WTC11 (cell line): ENCODE results near the gene TMC5. TPM values are rescaled to one million over a fixed set of nuclear protein-coding genes. Genes with fewer than 3 reads are reported as not detected.

Experiments
- ATAC-seq: fragments of 200-7000 bp; cut with Tn5 transposase; 2 replicates; pipeline ENCODE4 v1.10.0; 2021; ENCODE audit warnings: mild to moderate bottlenecking, moderate library complexity
- CTCF ChIA-PET: fragments of 300-600 bp; sonication (Branson Sonifier 250); formaldehyde crosslinking; loops from one replicate; lab custom pipeline; 2021; ENCODE audit warnings: antibody characterized with exemption; lab: Charles Lee
- POLR2A ChIA-PET: fragments of 350-600 bp; sonication (Branson Sonifier 250); formaldehyde crosslinking; loops from one replicate; lab custom pipeline; 2021; ENCODE audit warnings: antibody characterized with exemption; lab: Charles Lee
- DNase-seq: peaks from one replicate; pipeline ENCODE4 v3.0.0; 2021; ENCODE audit warnings: low spot score
- H3K27ac Mint-ChIP-seq: 2 replicates; pipeline ENCODE4 v1.8.0; 2021; ENCODE audit warnings: mixed read lengths
- H3K27me3 Mint-ChIP-seq: 2 replicates; pipeline ENCODE4 v1.8.0; 2021; ENCODE audit warnings: low read depth, mild to moderate bottlenecking, moderate library complexity, mixed read lengths
- H3K36me3 Mint-ChIP-seq: 2 replicates; pipeline ENCODE4 v1.8.0; 2021; ENCODE audit warnings: mixed read lengths
- H3K4me1 Mint-ChIP-seq: 2 replicates; pipeline ENCODE4 v1.8.0; 2022; ENCODE audit warnings: mixed read lengths
- H3K4me3 Mint-ChIP-seq: 2 replicates; pipeline ENCODE4 v1.8.0; 2021; ENCODE audit warnings: mild to moderate bottlenecking, moderate library complexity, mixed read lengths
- H3K9me3 Mint-ChIP-seq: 2 replicates; pipeline ENCODE4 v1.8.0; 2021; ENCODE audit warnings: mixed read lengths
- ATF2 ChIP-seq: sonication (generic); formaldehyde crosslinking; IDR thresholded peaks from 2 replicates; pipeline ENCODE4 v1.8.1; 2022; ENCODE audit warnings: low read depth, missing genetic modification reagents, borderline replicate concordance
- ELF4 ChIP-seq: sonication (generic); formaldehyde crosslinking; IDR thresholded peaks from 2 replicates; pipeline ENCODE4 v1.8.1; 2022; ENCODE audit warnings: low read depth, mild to moderate bottlenecking, moderate library complexity, missing genetic modification reagents
- EMX1 ChIP-seq: fragments of 250-450 bp; sonication (Bioruptor Pico); IDR thresholded peaks from 2 replicates; pipeline ENCODE4 v1.8.0; 2021; ENCODE audit warnings: mild to moderate bottlenecking
- FOXP1 ChIP-seq: sonication (generic); formaldehyde crosslinking; IDR thresholded peaks from 2 replicates; pipeline ENCODE4 v1.8.0; 2022; ENCODE audit warnings: missing genetic modification reagents, mild to moderate bottlenecking, moderate library complexity, borderline replicate concordance
- HMGXB4 ChIP-seq: sonication (generic); formaldehyde crosslinking; IDR thresholded peaks from 2 replicates; pipeline ENCODE4 v1.8.1; 2023; ENCODE audit warnings: mild to moderate bottlenecking, moderate library complexity, missing genetic modification reagents
- MLX ChIP-seq: sonication (generic); formaldehyde crosslinking; IDR thresholded peaks from 2 replicates; pipeline ENCODE4 v1.8.1; 2023; ENCODE audit warnings: mild to moderate bottlenecking, missing genetic modification reagents, moderate library complexity
- MXD4 ChIP-seq: fragments of 250-450 bp; sonication (Bioruptor Pico); IDR thresholded peaks from 2 replicates; pipeline ENCODE4 v1.8.0; 2021; ENCODE audit warnings: mild to moderate bottlenecking, moderate library complexity, borderline replicate concordance
- NFE2L1 ChIP-seq: sonication (generic); formaldehyde crosslinking; IDR thresholded peaks from 2 replicates; pipeline ENCODE4 v1.8.1; 2023; ENCODE audit warnings: missing genetic modification reagents
- USF2 ChIP-seq: sonication (generic); formaldehyde crosslinking; IDR thresholded peaks from 2 replicates; pipeline ENCODE4 v1.8.1; 2023; ENCODE audit warnings: mild to moderate bottlenecking, missing genetic modification reagents, moderate library complexity
- ZSCAN18 ChIP-seq: fragments of 250-450 bp; sonication (Bioruptor Pico); IDR thresholded peaks from 2 replicates; pipeline ENCODE4 v2.1.2; 2022; ENCODE audit warnings: mild to moderate bottlenecking, moderate library complexity
- total RNA-seq: library from RNA; stranded (reverse); gene quantifications from 3 replicates; pipeline ENCODE4 v1.2.3, GENCODE V29; 2021

Gene TMC5
- total RNA-seq, 1 experiment from 2014 or later = 3.1 TPM

- TF ChIP-seq USF2 (CRISPR knock-in tag) = 0 out of 2 replicates have a peak, but pooled peaks have one; percentile 19
- TF ChIP-seq, all 79 proteins: peak for 13
Observed at GRCh38 chr16:19410435-19411171, 7.1 kb upstream of the TMC5 start (continued).

GRCh38 chr16:19411298-19411697 is 6.4 kb upstream of the TMC5 start:
- peak overlapping the region; percentile 77 for H3K4me3 Mint-ChIP-seq
- CTCF ChIA-PET = interaction anchor here (0.5 to 2.4 kb wide), 8 partner anchors 11 to 727 kb away, joined by 3 to 10 read pairs (median 4); partner anchors contain the start of genes TMC7 and VPS35L
- peaks cover 15% of the 10 kb centered on the region for H3K9me3 Mint-ChIP-seq

More at GRCh38 chr16:19411298-19411697, 6.4 kb upstream of the TMC5 start:
- H3K27ac Mint-ChIP-seq = no peak overlapping the region; the same call in 1 of the 2 replicates
- POLR2A ChIA-PET = no interaction called here
- peaks cover 33% of the 10 kb centered on the region for H3K4me1 Mint-ChIP-seq
- TF ChIP-seq EMX1 (no peak), ZSCAN18 (CRISPR knock-in tag) (no peak), MLX (CRISPR knock-in tag) (no peak), ATF2 (no peak), ELF4 (CRISPR knock-in tag) (no peak), HMGXB4 (CRISPR knock-in tag) (no peak), MXD4 (CRISPR knock-in tag) (no peak), FOXP1 (CRISPR knock-in tag) (no peak), USF2 (CRISPR knock-in tag) (no peak), NFE2L1 (CRISPR knock-in tag) (no peak)
- H3K27me3 Mint-ChIP-seq = peaks cover 18% of the 10 kb centered on the region
- ATAC-seq = no peak
- DNase-seq = no peak
- H3K36me3 Mint-ChIP-seq = peaks cover 10% of the 10 kb centered on the region
